Mammary epithelial cell (primary cell): ENCODE results near the gene SYTL1.

Experiments used
- CTCF ChIP-seq, 2 donors: IDR thresholded peaks in 1 of 2; conservative IDR thresholded peaks in 1 of 2; 2 replicates each; pipeline ENCODE4 v1.5.1; 2011 to 2012; ENCODE audit warnings: inconsistent platforms in 2 of 2, low read length in 2 of 2, mild to moderate bottlenecking in 2 of 2, control low read depth in 1 of 2, low read depth in 1 of 2; ENCODE audit not compliant: insufficient read depth in 1 of 2; ENCODE audit errors: extremely low read depth in 1 of 2
- EZH2 ChIP-seq: IDR thresholded peaks from 2 replicates; pipeline ENCODE4 v1.6.1; 2012; ENCODE audit warnings: low read length, inconsistent platforms, borderline replicate concordance

- TF ChIP-seq EZH2 (no peak), CTCF (conservative IDR thresholded peaks at IDR 0.05 in 1 of 2, IDR thresholded peaks at IDR 0.05 in 1 of 2; ENCODE audit: extremely low read depth in 1 of 2, insufficient read depth in 1 of 2, low read depth in 1 of 2, low read length in 2 of 2) (no peak)
These were observed 8.2 kb downstream of the SYTL1 start for GRCh38 chr1:27349784-27350662.
